ENCODE measurements around the gene PHACTR1.
"Not testable (repeated sequence)": the region's sequence is repeated elsewhere in the genome, so short reads cannot be mapped to it uniquely, and the experiment has no call there.

Gene PHACTR1

GRCh38 chr6:13131935-13132661, 415.5 kb downstream of the PHACTR1 start:
- in situ Hi-C loops (cut with HindIII; ENCODE audit: low sequenced_read_pairs) = no loop called here

- in situ Hi-C loops (cut with HindIII; ENCODE audit: low sequenced_read_pairs) = not testable (repeated sequence)
These were observed 417.3 kb downstream of the PHACTR1 start for GRCh38 chr6:13133894-13134293.

GRCh38 chr6:13135152-13135551, 418.6 kb downstream of the PHACTR1 start:
- in situ Hi-C loops (cut with HindIII; ENCODE audit: low sequenced_read_pairs) = no loop called here

- in situ Hi-C loops (cut with HindIII; ENCODE audit: low sequenced_read_pairs) = no loop called here
These were observed 422.6 kb downstream of the PHACTR1 start for GRCh38 chr6:13139119-13139518.

GRCh38 chr6:13140980-13141379, 424.4 kb downstream of the PHACTR1 start:
- in situ Hi-C loops (cut with HindIII; ENCODE audit: low sequenced_read_pairs) = no loop called here

GRCh38 chr6:13141387-13141786, 424.8 kb downstream of the PHACTR1 start:
- in situ Hi-C loops (cut with HindIII; ENCODE audit: low sequenced_read_pairs) = no loop called here

GRCh38 chr6:13142611-13143010, 426.0 kb downstream of the PHACTR1 start:
- in situ Hi-C loops (cut with HindIII; ENCODE audit: low sequenced_read_pairs) = no loop called here

GRCh38 chr6:13146442-13146841, 429.9 kb downstream of the PHACTR1 start:
- in situ Hi-C loops (cut with HindIII; ENCODE audit: low sequenced_read_pairs) = no loop called here

- in situ Hi-C loops (cut with HindIII; ENCODE audit: low sequenced_read_pairs) = no loop called here
These were observed 430.8 kb downstream of the PHACTR1 start for GRCh38 chr6:13147376-13147775.

GRCh38 chr6:13147782-13148181, 431.2 kb downstream of the PHACTR1 start:
- in situ Hi-C loops (cut with HindIII; ENCODE audit: low sequenced_read_pairs) = no loop called here

GRCh38 chr6:13152764-13153163, 436.2 kb downstream of the PHACTR1 start:
- in situ Hi-C loops (cut with HindIII; ENCODE audit: low sequenced_read_pairs) = no loop called here

- in situ Hi-C loops (cut with HindIII; ENCODE audit: low sequenced_read_pairs) = no loop called here
These were observed 439.8 kb downstream of the PHACTR1 start for GRCh38 chr6:13156381-13156780.

GRCh38 chr6:13157293-13157692, 440.7 kb downstream of the PHACTR1 start:
- in situ Hi-C loops (cut with HindIII; ENCODE audit: low sequenced_read_pairs) = no loop called here

GRCh38 chr6:13159300-13159699, 442.7 kb downstream of the PHACTR1 start:
- in situ Hi-C loops (cut with HindIII; ENCODE audit: low sequenced_read_pairs) = no loop called here

GRCh38 chr6:13159822-13160221, 443.3 kb downstream of the PHACTR1 start:
- in situ Hi-C loops (cut with HindIII; ENCODE audit: low sequenced_read_pairs) = not testable (repeated sequence)

GRCh38 chr6:13163161-13163944, 446.8 kb downstream of the PHACTR1 start:
- in situ Hi-C loops (cut with HindIII; ENCODE audit: low sequenced_read_pairs) = no loop called here

- in situ Hi-C loops (cut with HindIII; ENCODE audit: low sequenced_read_pairs) = no loop called here
These were observed 447.7 kb downstream of the PHACTR1 start for GRCh38 chr6:13164291-13164690.

GRCh38 chr6:13165502-13166172, 449.1 kb downstream of the PHACTR1 start:
- in situ Hi-C loops (cut with HindIII; ENCODE audit: low sequenced_read_pairs) = no loop called here

- in situ Hi-C loops (cut with HindIII; ENCODE audit: low sequenced_read_pairs) = no loop called here
These were observed 449.7 kb downstream of the PHACTR1 start for GRCh38 chr6:13166269-13166668.

GRCh38 chr6:13166916-13167315, 450.3 kb downstream of the PHACTR1 start:
- in situ Hi-C loops (cut with HindIII; ENCODE audit: low sequenced_read_pairs) = no loop called here

- in situ Hi-C loops (cut with HindIII; ENCODE audit: low sequenced_read_pairs) = no loop called here
These were observed 455.7 kb downstream of the PHACTR1 start for GRCh38 chr6:13172291-13172690.

GRCh38 chr6:13175087-13175486, 458.5 kb downstream of the PHACTR1 start:
- in situ Hi-C loops (cut with HindIII; ENCODE audit: low sequenced_read_pairs) = no loop called here

All from DLD1 (cell line).